Caco-2 (cell line): ENCODE measurements around the gene PARP9. TPM values are rescaled to one million over a fixed set of nuclear protein-coding genes. Genes with fewer than 3 reads are reported as not detected.

Experiments used
- Bru-seq: library from RNA; stranded (reverse); fragments of 400-500 nt; gene quantifications from one replicate; lab custom pipeline; 2021; lab: Mats Ljungman, UMichigan
- BruChase-seq, 2 experiments: library from RNA; stranded (reverse); fragments of 400-500 nt; gene quantifications; one replicate each; lab custom pipeline; 2021; lab: Mats Ljungman, UMichigan
- BruUV-seq: library from RNA; stranded (reverse); fragments of 400-500 nt; replicated peaks from 2 replicates; lab custom pipeline; 2021; lab: Mats Ljungman, UMichigan
- CTCF ChIA-PET: fragments of 300-600 bp; sonication (Branson Sonifier 250); formaldehyde crosslinking; loops from one replicate; lab custom pipeline; 2022; ENCODE audit warnings: antibody characterized with exemption; lab: Charles Lee
- POLR2A ChIA-PET: fragments of 300-600 bp; sonication (Branson Sonifier 250); formaldehyde crosslinking; loops from one replicate; lab custom pipeline; 2022; ENCODE audit warnings: antibody characterized with exemption; lab: Charles Lee
- DNase-seq, 2 experiments: peaks; one replicate each; pipeline versions ENCODE4 v3.0.0 to v3.0.0-alpha.2; 2020 to 2022
- H3K27me3 ChIP-seq: replicated peaks from 2 replicates; pipeline ENCODE4 v1.6.0; 2011; ENCODE audit warnings: low read length; ENCODE audit not compliant: control insufficient read depth, insufficient read depth
- H3K36me3 ChIP-seq: 2 replicates; pipeline ENCODE4 v1.5.1; 2011; ENCODE audit warnings: low read length; ENCODE audit not compliant: control insufficient read depth, insufficient read depth
- H3K4me1 ChIP-seq: fragments of 250-450 bp; sonication (Bioruptor Pico); 2 replicates; pipeline ENCODE4 v1.5.1; 2020; ENCODE audit warnings: mild to moderate bottlenecking
- H3K4me3 ChIP-seq: 2 replicates; pipeline ENCODE4 v1.5.1; 2011; ENCODE audit warnings: low read depth, mild to moderate bottlenecking, control low read depth, low read length
- H3K9me3 ChIP-seq: fragments of 250-450 bp; sonication (Bioruptor Pico); 2 replicates; pipeline ENCODE4 v1.5.1; 2020; ENCODE audit warnings: mild to moderate bottlenecking, moderate library complexity
- H3K27ac Mint-ChIP-seq: one replicate; pipeline ENCODE4 v1.8.0; 2022; ENCODE audit warnings: mixed read lengths; ENCODE audit not compliant: unreplicated experiment
- H3K27me3 Mint-ChIP-seq: one replicate; pipeline ENCODE4 v1.8.0; 2022; ENCODE audit warnings: mixed read lengths; ENCODE audit not compliant: insufficient read depth, unreplicated experiment
- H3K36me3 Mint-ChIP-seq: one replicate; pipeline ENCODE4 v1.8.0; 2022; ENCODE audit warnings: mild to moderate bottlenecking, mixed read lengths; ENCODE audit not compliant: insufficient read depth, unreplicated experiment
- H3K4me1 Mint-ChIP-seq: one replicate; pipeline ENCODE4 v1.8.0; 2022; ENCODE audit warnings: low read depth, mixed read lengths; ENCODE audit not compliant: unreplicated experiment
- H3K4me3 Mint-ChIP-seq: one replicate; pipeline ENCODE4 v1.8.0; 2022; ENCODE audit warnings: mild to moderate bottlenecking, moderate library complexity, mixed read lengths; ENCODE audit not compliant: unreplicated experiment
- H3K9me3 Mint-ChIP-seq: one replicate; pipeline ENCODE4 v1.8.0; 2022; ENCODE audit warnings: mixed read lengths; ENCODE audit not compliant: unreplicated experiment
- CTCF ChIP-seq, 2 experiments: fragments of 200-600 bp in 1 of 2; IDR thresholded peaks; 1 replicate in 1 of 2; 2 replicates in 1 of 2; pipeline versions ENCODE4 v1.5.1 to v1.8.0; 2011 to 2022; ENCODE audit warnings: antibody characterized with exemption in 1 of 2, control low read depth in 1 of 2, inconsistent platforms in 1 of 2, low read depth in 1 of 2, low read length in 1 of 2, mild to moderate bottlenecking in 1 of 2, moderate library complexity in 1 of 2; ENCODE audit not compliant: insufficient read depth in 1 of 2, severe bottlenecking in 1 of 2, unreplicated experiment in 1 of 2
- intact Hi-C: fragments of 100-400 bp; cut with micrococcal nuclease; formaldehyde crosslinking; loops from one replicate; pipeline ENCODE4 v1.10.0; 2022; ENCODE audit not compliant: unreplicated experiment
- long read RNA-seq: library from polyadenylated mRNA; stranded (forward); transcript quantifications from one replicate; pipeline ENCODE4 v2.0.0, GENCODE V29; 2022
- total RNA-seq: library from RNA; stranded (reverse); gene quantifications from 2 replicates; pipeline ENCODE4 v1.2.3, GENCODE V29; 2022

The PARP9 gene
- total RNA-seq, result 15.8 and 16.1 TPM in 2 replicates
- Bru-seq, nascent RNA, result percentile 68 among the genes with signal in this experiment
- percentile 75 among the genes with signal in this experiment for BruChase-seq, experiment 1, labeled RNA remaining after a 2-hour chase
- BruChase-seq, experiment 2, labeled RNA remaining after a 6-hour chase, result percentile 71 among the genes with signal in this experiment
- long read RNA-seq, full-length matches to known transcripts, result 5 of 15 reads
- long read RNA-seq, partial matches to known transcripts, result 2 of 15 reads
- long read RNA-seq, other reads (novel, unspliced or antisense), result 8 of 15 reads

DNA sequence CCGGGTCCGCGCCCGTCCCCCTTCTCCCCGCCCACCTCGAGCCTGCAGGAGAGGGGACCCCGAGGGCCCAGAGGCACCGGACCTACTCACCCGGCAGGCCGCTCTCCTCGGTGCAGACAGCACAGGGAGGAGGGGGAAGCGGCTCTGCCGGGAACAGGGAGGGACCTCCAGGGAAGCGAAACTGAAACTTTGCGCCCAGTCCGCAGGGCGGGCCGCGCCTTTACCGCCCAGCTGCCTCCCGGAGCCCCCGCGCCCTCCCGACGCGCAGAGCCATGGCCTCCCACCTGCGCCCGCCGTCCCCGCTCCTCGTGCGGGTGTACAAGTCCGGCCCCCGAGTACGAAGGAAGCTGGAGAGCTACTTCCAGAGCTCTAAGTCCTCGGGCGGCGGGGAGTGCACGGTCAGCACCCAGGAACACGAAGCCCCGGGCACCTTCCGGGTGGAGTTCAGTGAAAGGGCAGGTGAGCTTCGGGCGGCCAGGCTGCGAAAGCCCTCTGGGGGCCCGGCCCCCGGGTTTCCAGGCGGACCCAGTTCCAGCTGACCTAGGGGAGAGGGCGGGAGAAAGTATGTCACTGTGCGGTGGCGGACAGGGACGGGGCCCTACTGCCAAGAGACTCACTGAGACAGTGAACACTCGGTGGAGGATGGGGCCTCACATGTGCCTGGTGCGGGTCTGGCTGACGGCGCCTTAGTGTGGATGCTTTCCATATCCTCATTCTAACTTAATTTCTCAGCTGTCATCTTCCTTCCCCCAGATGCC is at the start of gene PARP9, which contains the start of gene DTX3L:
TSS of gene PARP9 (minus strand) at position 146 of the 758 bp plus-strand sequence. CDS start 4,680 bp downstream, outside the sequence.
TSS of gene DTX3L (plus strand) at position 184 of the 758 bp plus-strand sequence. CDS start at position 273, 89 bp downstream.
- Mint-ChIP-seq H3K36me3 (no peaks in the 10 kb centered on the region), H3K27me3 (no peaks in the 10 kb centered on the region), H3K4me3 (peak within 1 kb of the TSS; percentile 83), H3K27ac (peak within 1 kb of the TSS; percentile 86), H3K9me3 (no peaks in the 10 kb centered on the region), H3K4me1 (peaks cover 8% of the 10 kb centered on the region)
- no peak for TF ChIP-seq CTCF (IDR thresholded peaks at IDR 0.05; ENCODE audit: insufficient read depth in 1 of 2, low read depth in 1 of 2, low read length in 1 of 2, severe bottlenecking in 1 of 2, unreplicated experiment in 1 of 2)
- peak within 1 kb of the TSS; percentile 65 for H3K4me3 ChIP-seq
- no peaks in the 10 kb centered on the region for H3K27me3 ChIP-seq
- no TSS peak for BruUV-seq
- CTCF ChIA-PET, result interaction anchor here (1.1 kb wide), 1 partner anchor 115 kb away, joined by 10 read pairs; no protein-coding TSS in a partner anchor
- POLR2A ChIA-PET, result interaction anchor here (0.5 to 1.0 kb wide), 3 partner anchors 15 to 210 kb away, joined by 3 read pairs; partner anchors contain the start of gene FAM162A
- DNase-seq, result peak; percentile 82 to 85
- H3K36me3 ChIP-seq, result no peaks in the 10 kb centered on the region
- intact Hi-C loops, result loop anchor here (1.0 to 10.0 kb wide), 6 partner anchors 107 to 463 kb away; partner anchors contain the start of genes HSPBAP1, SEMA5B and SLC49A4
- no peaks in the 10 kb centered on the region for H3K9me3 ChIP-seq
- 0 out of 2 replicates have a peak, but pooled peaks cover 3% of the 10 kb centered on the region for H3K4me1 ChIP-seq

- H3K27ac Mint-ChIP-seq, result no peak overlapping the region
- no peak for DNase-seq
- H3K9me3 Mint-ChIP-seq, result no peaks in the 10 kb centered on the region
- no peaks in the 10 kb centered on the region for H3K27me3 Mint-ChIP-seq
- H3K36me3 Mint-ChIP-seq, result no peaks in the 10 kb centered on the region
- H3K4me1 Mint-ChIP-seq, result no peaks in the 10 kb centered on the region
- Histone ChIP-seq H3K4me3 (no peak overlapping the region), H3K9me3 (no peaks in the 10 kb centered on the region), H3K36me3 (no peaks in the 10 kb centered on the region), H3K4me1 (no peaks in the 10 kb centered on the region), H3K27me3 (no peaks in the 10 kb centered on the region)
- intact Hi-C loops, result no loop called here
- H3K4me3 Mint-ChIP-seq, result no peak overlapping the region
- no peak for TF ChIP-seq CTCF (IDR thresholded peaks at IDR 0.05; ENCODE audit: insufficient read depth in 1 of 2, low read depth in 1 of 2, low read length in 1 of 2, severe bottlenecking in 1 of 2, unreplicated experiment in 1 of 2)
- CTCF ChIA-PET, result no interaction called here
- POLR2A ChIA-PET, result no interaction called here
- no TSS peak for BruUV-seq
Measured at GRCh38 chr3:122612696-122613095, 48.6 kb upstream of the PARP9 start.
